HepG2 (cell line): ENCODE measurements around the gene DLST. TPM values are rescaled to one million over a fixed set of nuclear protein-coding genes. Genes with fewer than 3 reads are reported as not detected.

ENCODE experiments used
- ATAC-seq: fragments of 200-7000 bp; cut with Tn5 transposase; 3 replicates; pipeline ENCODE4 v1.9.1; 2020; ENCODE audit warnings: mild to moderate bottlenecking, moderate library complexity
- BruUV-seq: library from RNA; stranded (reverse); fragments of 400-500 nt; replicated peaks from 2 replicates; lab custom pipeline; 2021; lab: Mats Ljungman, UMichigan
- CTCF ChIA-PET: fragments of 300-600 bp; formaldehyde crosslinking; extraction: SDS; loops from one replicate; lab custom pipeline; 2021; ENCODE audit warnings: low total read pairs, inconsistent platforms, low intra/inter-chr PET ratio; lab: Yijun Ruan, JAX
- POLR2A ChIA-PET: fragments of 350-600 bp; sonication (Branson Sonifier 250); formaldehyde crosslinking; loops from one replicate; lab custom pipeline; 2020; ENCODE audit warnings: antibody characterized with exemption, inconsistent platforms; lab: Yijun Ruan, JAX
- DNase-seq: peaks from one replicate; pipeline ENCODE4 v3.0.0-alpha.2; 2015; ENCODE audit warnings: low spot score
- FAIRE-seq: peaks from 3 replicates; lab custom pipeline; 2011; peaks lifted over from hg19 to GRCh38; lab: Jason Lieb, UNC
- H2AFZ ChIP-seq: one replicate; pipeline ENCODE4 v1.6.1; 2011; ENCODE audit warnings: low read length, inconsistent platforms
- H3K27ac ChIP-seq: fragments of 300-600 bp; 3 replicates; pipeline ENCODE4 v1.8.0; 2011; ENCODE audit warnings: mixed run types, mild to moderate bottlenecking, mixed read lengths, low read length, inconsistent platforms; ENCODE audit not compliant: insufficient read depth; ENCODE audit errors: extremely low read length
- H3K27me3 ChIP-seq, 2 experiments: fragments of 200-600 bp in 1 of 2; 2 replicates in 1 of 2; 3 replicates in 1 of 2; pipeline versions ENCODE4 v1.6.0 to v1.8.0; 2011; ENCODE audit warnings: low read length in 2 of 2, mild to moderate bottlenecking in 2 of 2, moderate library complexity in 2 of 2, inconsistent platforms in 1 of 2; ENCODE audit not compliant: insufficient read depth in 2 of 2, control insufficient read depth in 1 of 2
- H3K36me3 ChIP-seq, 2 experiments: fragments of 200-600 bp in 1 of 2; replicated peaks in 1 of 2; 2 replicates in 1 of 2; 3 replicates in 1 of 2; pipeline versions ENCODE4 v1.5.1 to v1.8.0; 2011; ENCODE audit warnings: low read length in 2 of 2, inconsistent platforms in 1 of 2; ENCODE audit not compliant: insufficient read depth in 2 of 2, control insufficient read depth in 1 of 2
- H3K4me1 ChIP-seq: 2 replicates; pipeline ENCODE4 v1.5.1; 2012; ENCODE audit warnings: low read length, inconsistent platforms; ENCODE audit not compliant: insufficient read depth
- H3K4me2 ChIP-seq: 2 replicates; pipeline ENCODE4 v1.6.0; 2011; ENCODE audit warnings: low read depth, low read length, inconsistent platforms
- H3K4me3 ChIP-seq, 3 experiments: fragments of 200-600 bp in 1 of 3; sonication (generic), shearing (Covaris generic) in 1 of 3; replicated peaks in 1 of 3; 2 replicates each; pipeline ENCODE4 v1.5.1; 2011 to 2016; ENCODE audit warnings: low read length in 3 of 3, inconsistent platforms in 2 of 3, low read depth in 2 of 3, mild to moderate bottlenecking in 2 of 3, control low read depth in 1 of 3, mixed read lengths in 1 of 3; ENCODE audit not compliant: insufficient read depth in 1 of 3
- H3K79me2 ChIP-seq: one replicate; pipeline ENCODE4 v1.6.1; 2011; ENCODE audit warnings: low read length, inconsistent platforms; ENCODE audit not compliant: insufficient read depth
- H3K9ac ChIP-seq: 2 replicates; pipeline ENCODE4 v1.6.0; 2011; ENCODE audit warnings: mild to moderate bottlenecking, low read depth, low read length, inconsistent platforms; ENCODE audit not compliant: insufficient read depth
- H3K9me3 ChIP-seq: 2 replicates; pipeline ENCODE4 v1.5.1; 2012; ENCODE audit warnings: mild to moderate bottlenecking, low read length
- H4K20me1 ChIP-seq: 2 replicates; pipeline ENCODE4 v1.6.0; 2011; ENCODE audit warnings: inconsistent platforms, mild to moderate bottlenecking, low read length, moderate library complexity; ENCODE audit not compliant: insufficient read depth
- AHR ChIP-seq: IDR thresholded peaks from 2 replicates; pipeline ENCODE4 v1.6.1; 2018; ENCODE audit warnings: missing genetic modification reagents, missing compliant biosample characterization
- ASH2L ChIP-seq: fragments of 300-600, 200-600 bp; sonication (generic); IDR thresholded peaks from 2 replicates; pipeline ENCODE4 v1.7.0; 2017; ENCODE audit warnings: low read depth, mild to moderate bottlenecking, moderate library complexity, mixed read lengths, low read length; ENCODE audit not compliant: insufficient read length
- HINFP ChIP-seq: sonication (generic); formaldehyde crosslinking; IDR thresholded peaks from 2 replicates; pipeline ENCODE4 v1.4.0; 2020; ENCODE audit warnings: low read depth, mild to moderate bottlenecking, missing genetic modification reagents
- HMG20A ChIP-seq: IDR thresholded peaks from 2 replicates; pipeline ENCODE4 v1.6.1; 2016; ENCODE audit warnings: borderline replicate concordance
- HNF1B ChIP-seq: sonication (generic); formaldehyde crosslinking; IDR thresholded peaks from 2 replicates; pipeline ENCODE4 v1.5.1; 2020; ENCODE audit warnings: mild to moderate bottlenecking, moderate library complexity, missing genetic modification reagents
- HNRNPLL ChIP-seq: fragments of 200-400 bp; formaldehyde crosslinking; IDR thresholded peaks from 2 replicates; pipeline ENCODE4 v1.6.1; 2017; ENCODE audit warnings: mild to moderate bottlenecking, low read depth, low read length; ENCODE audit not compliant: poor library complexity, severe bottlenecking
- HOXA5 ChIP-seq: sonication (generic); formaldehyde crosslinking; IDR thresholded peaks from 2 replicates; pipeline ENCODE4 v1.4.0; 2020; ENCODE audit warnings: missing genetic modification reagents
- MZF1 ChIP-seq: sonication (generic); formaldehyde crosslinking; IDR thresholded peaks from 2 replicates; pipeline ENCODE4 v1.8.1; 2023; ENCODE audit warnings: mild to moderate bottlenecking, missing genetic modification reagents, borderline replicate concordance
- NBN ChIP-seq: fragments of 450-650 bp; conservative IDR thresholded peaks from 2 replicates; pipeline ENCODE4 v1.6.1; 2017
- RORA ChIP-seq: sonication (generic); formaldehyde crosslinking; IDR thresholded peaks from 2 replicates; pipeline ENCODE4 v1.5.0; 2020; ENCODE audit warnings: mild to moderate bottlenecking, missing genetic modification reagents, moderate library complexity
- TFAP4 ChIP-seq: sonication (generic); IDR thresholded peaks from 2 replicates; pipeline ENCODE4 v1.6.1; 2016; ENCODE audit warnings: low read depth, borderline replicate concordance
- ZKSCAN8 ChIP-seq: IDR thresholded peaks from 2 replicates; pipeline ENCODE4 v1.6.1; 2016; ENCODE audit warnings: borderline replicate concordance, missing genetic modification reagents, missing compliant biosample characterization
- ZNF17 ChIP-seq: sonication (generic); formaldehyde crosslinking; IDR thresholded peaks from 2 replicates; pipeline ENCODE4 v1.5.0; 2020; ENCODE audit warnings: mild to moderate bottlenecking, missing genetic modification reagents
- ZNF20 ChIP-seq: sonication (generic); formaldehyde crosslinking; IDR thresholded peaks from 2 replicates; pipeline ENCODE4 v1.4.0; 2020; ENCODE audit warnings: mild to moderate bottlenecking, moderate library complexity, missing genetic modification reagents
- ZNF282 ChIP-seq: fragments of 450-650 bp; IDR thresholded peaks from 2 replicates; pipeline ENCODE4 v1.6.1; 2018; ENCODE audit not compliant: partially characterized antibody
- ZNF546 ChIP-seq: sonication (generic); formaldehyde crosslinking; conservative IDR thresholded peaks from 2 replicates; pipeline ENCODE4 v1.8.1; 2023; ENCODE audit warnings: mild to moderate bottlenecking, missing genetic modification reagents
- ZNF792 ChIP-seq: IDR thresholded peaks from 2 replicates; pipeline ENCODE4 v1.6.1; 2016
- WGBS: methylation state at CpG from one replicate; pipeline ENCODE4 v1.1.6; 2017; ENCODE audit warnings: low lambda C conversion rate; 5-methylcytosine and 5-hydroxymethylcytosine counted together
- in situ Hi-C: cut with HindIII; loops from 2 replicates; pipeline ENCODE4 v1.10.0; 2017; ENCODE audit warnings: low pct_unique_long_range_greater_than_20kb; ENCODE audit not compliant: extremely low pct_ligation_motif_present
- intact Hi-C: fragments of 100-400 bp; cut with micrococcal nuclease; formaldehyde crosslinking; loops from one replicate; pipeline ENCODE4 v1.10.0; 2022; ENCODE audit not compliant: unreplicated experiment
- polyA plus RNA-seq, 8 experiments: library from polyadenylated mRNA; depleted of rRNA in 3 of 8; stranded (reverse) in 7 of 8; unstranded in 1 of 8; fragments of >200 nt; fragmentation: Illumina TruSeq in 4 of 8; extraction: Trizol in 4 of 8; gene quantifications; 2 replicates each; pipeline versions ENCODE4 v1.2.1 to v1.2.3, GENCODE V29; 2011 to 2016; ENCODE audit warnings: low read depth in 4 of 8, missing spikeins in 1 of 8, mixed read lengths in 1 of 8; ENCODE audit not compliant: insufficient read depth in 1 of 8
- total RNA-seq, 5 experiments: library from RNA; depleted of rRNA; stranded (reverse); fragments of >200 nt; fragmentation: Illumina TruSeq; extraction: Trizol; gene quantifications; 2 replicates each; pipeline ENCODE4 v1.2.3, GENCODE V29; 2016; ENCODE audit warnings: low read depth in 1 of 5

Gene DLST
- total and polyA plus RNA-seq, 2 of the 13 experiments (the other 11 are each of a cell fraction or from before 2014, with no cell fraction given), result 56.5 to 94.3 TPM

GRCh38 chr14:74909911-74910310, 28.2 kb downstream of the DLST start:
- Histone ChIP-seq H3K27me3 (no peaks in the 10 kb centered on the region), H3K4me1 (peaks cover 16% of the 10 kb centered on the region; the same call in 1 of the 2 replicates), H3K9me3 (no peaks in the 10 kb centered on the region), H3K36me3 (no peaks in the 10 kb centered on the region), H3K27ac (no peak overlapping the region), H3K4me2 (no peak overlapping the region), H4K20me1 (no peaks in the 10 kb centered on the region), H3K4me3 (no peak overlapping the region), H3K79me2 (no peaks in the 10 kb centered on the region), H3K9ac (no peak overlapping the region), H2AFZ (no peak overlapping the region)
- intact Hi-C loops (no loop called here), in situ Hi-C loops (loop anchor here (5.0 kb wide), 2 partner anchors 48 to 182 kb away; no protein-coding TSS in a partner anchor)
- TF ChIP-seq RORA (CRISPR knock-in tag), result no peak
- TF ChIP-seq HOXA5 (CRISPR knock-in tag), result no peak
- TF ChIP-seq ASH2L, result no peak
- no peak for TF ChIP-seq ZNF792 (CRISPR knock-in tag)
- TF ChIP-seq ZNF20 (CRISPR knock-in tag), result no peak
- FAIRE-seq, result no peak
- 73% methylated on average over 8 of the region's 10 CpGs for WGBS
- no peak for DNase-seq
- no peak for ATAC-seq
- POLR2A ChIA-PET, result no interaction called here
- CTCF ChIA-PET, result no interaction called here
- BruUV-seq, result no TSS peak

- no TSS peak for BruUV-seq
- intact Hi-C loops, result no loop called here
- POLR2A ChIA-PET, result interaction anchor here (1.5 kb wide), 1 partner anchor 12 kb away, joined by 5 read pairs; the partner anchor contains the start of gene RPS6KL1
Measured at GRCh38 chr14:74910556-74910955, 28.8 kb downstream of the DLST start.

More at GRCh38 chr14:74910556-74910955, 28.8 kb downstream of the DLST start:
- Histone ChIP-seq H3K79me2 (no peaks in the 10 kb centered on the region), H3K9me3 (no peaks in the 10 kb centered on the region), H4K20me1 (no peaks in the 10 kb centered on the region), H3K4me3 (no peak overlapping the region), H3K27me3 (no peaks in the 10 kb centered on the region), H3K27ac (no peak overlapping the region), H3K4me1 (peaks cover 16% of the 10 kb centered on the region; the same call in 1 of the 2 replicates), H3K4me2 (no peak overlapping the region), H3K9ac (no peak overlapping the region), H3K36me3 (no peaks in the 10 kb centered on the region), H2AFZ (no peak overlapping the region)
- DNase-seq, result no peak
- in situ Hi-C loops, result loop anchor here (5.0 kb wide), 1 partner anchor 182 kb away; no protein-coding TSS in a partner anchor
- ATAC-seq, result no peak
- 93% methylated on average over 10 of the region's 10 CpGs for WGBS
- CTCF ChIA-PET, result no interaction called here
- no peak for TF ChIP-seq MZF1 (CRISPR knock-in tag)
- no peak for TF ChIP-seq HNRNPLL
- no peak for TF ChIP-seq HMG20A (CRISPR knock-in tag)
- TF ChIP-seq HNF1B (CRISPR knock-in tag), result no peak
- TF ChIP-seq ZNF282, result no peak
- no peak for TF ChIP-seq ZNF546 (CRISPR knock-in tag)
- no peak for TF ChIP-seq AHR (CRISPR knock-in tag)
- no peak for TF ChIP-seq HINFP
- TF ChIP-seq ZKSCAN8 (CRISPR knock-in tag), result no peak
- no peak for TF ChIP-seq NBN
- TF ChIP-seq TFAP4, result no peak
- no peak for TF ChIP-seq ZNF17 (CRISPR knock-in tag)
- no peak for FAIRE-seq
